SU-DHL-6 (cell line): ENCODE measurements around the gene HK1.

Experiments
- EZH2phosphoT487 ChIP-seq: fragments of 200-600 bp; sonication (generic), shearing (Covaris generic); conservative IDR thresholded peaks from 2 replicates; pipeline ENCODE4 v1.6.1; 2018; ENCODE audit warnings: mild to moderate bottlenecking, antibody characterized with exemption, low read length, moderate library complexity, mixed read lengths
- TF ChIP-seq, protein P1 (sequence below): fragments of 200-600 bp; sonication (generic); IDR thresholded peaks from one replicate; pipeline ENCODE4 v1.5.1; 2017; ENCODE audit warnings: antibody characterized with exemption, mild to moderate bottlenecking, low read length, moderate library complexity; ENCODE audit not compliant: insufficient read depth, poor library complexity, severe bottlenecking

DNA sequence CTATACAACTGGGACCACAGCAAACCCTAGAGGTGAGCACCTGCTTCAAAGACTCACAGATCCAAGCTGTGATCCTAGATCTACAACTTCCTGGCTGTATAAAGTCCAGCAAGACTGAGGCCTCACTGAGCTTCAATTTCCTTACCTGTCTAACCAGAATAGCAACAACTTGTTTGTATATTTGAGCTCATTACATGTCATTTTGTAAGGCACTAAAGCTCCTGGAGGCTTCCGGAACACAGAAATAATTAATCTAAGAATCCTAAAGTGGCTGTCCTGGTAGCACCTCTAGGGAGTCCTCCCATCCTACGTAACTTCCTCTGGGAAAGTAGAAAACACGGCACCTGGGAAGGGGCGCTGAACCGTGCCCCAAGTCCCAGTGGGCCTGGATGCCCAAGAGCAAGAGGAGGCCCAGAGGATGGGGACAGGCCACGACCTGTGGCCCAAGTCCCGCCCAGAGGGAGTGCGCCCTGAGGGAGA, 39.4 kb downstream of the HK1 start:
- TF ChIP-seq, protein P1, sequence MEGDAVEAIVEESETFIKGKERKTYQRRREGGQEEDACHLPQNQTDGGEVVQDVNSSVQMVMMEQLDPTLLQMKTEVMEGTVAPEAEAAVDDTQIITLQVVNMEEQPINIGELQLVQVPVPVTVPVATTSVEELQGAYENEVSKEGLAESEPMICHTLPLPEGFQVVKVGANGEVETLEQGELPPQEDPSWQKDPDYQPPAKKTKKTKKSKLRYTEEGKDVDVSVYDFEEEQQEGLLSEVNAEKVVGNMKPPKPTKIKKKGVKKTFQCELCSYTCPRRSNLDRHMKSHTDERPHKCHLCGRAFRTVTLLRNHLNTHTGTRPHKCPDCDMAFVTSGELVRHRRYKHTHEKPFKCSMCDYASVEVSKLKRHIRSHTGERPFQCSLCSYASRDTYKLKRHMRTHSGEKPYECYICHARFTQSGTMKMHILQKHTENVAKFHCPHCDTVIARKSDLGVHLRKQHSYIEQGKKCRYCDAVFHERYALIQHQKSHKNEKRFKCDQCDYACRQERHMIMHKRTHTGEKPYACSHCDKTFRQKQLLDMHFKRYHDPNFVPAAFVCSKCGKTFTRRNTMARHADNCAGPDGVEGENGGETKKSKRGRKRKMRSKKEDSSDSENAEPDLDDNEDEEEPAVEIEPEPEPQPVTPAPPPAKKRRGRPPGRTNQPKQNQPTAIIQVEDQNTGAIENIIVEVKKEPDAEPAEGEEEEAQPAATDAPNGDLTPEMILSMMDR, result no peak
- no peak for TF ChIP-seq EZH2phosphoT487
